ENCODE measurements around the gene OPRPN. TPM values are rescaled to one million over a fixed set of nuclear protein-coding genes. Genes with fewer than 3 reads are reported as not detected.

Gene OPRPN
- total RNA-seq, 1 donor from 2014 or later, result not detected

- peaks cover 4% of the 10 kb centered on the region for H3K9me3 Mint-ChIP-seq (ENCODE audit: unreplicated experiment)
- H3K27me3 Mint-ChIP-seq (ENCODE audit: unreplicated experiment), result no peaks in the 10 kb centered on the region
- DNase-seq, result no peak
- no peak overlapping the region for H3K4me3 Mint-ChIP-seq (ENCODE audit: unreplicated experiment)
- H3K4me1 Mint-ChIP-seq (ENCODE audit: low read depth, unreplicated experiment), result no peaks in the 10 kb centered on the region
- TF ChIP-seq CTCF (IDR thresholded peaks at IDR 0.05; ENCODE audit: partially characterized antibody, unreplicated experiment), result no peak
- no peak overlapping the region for H3K27ac Mint-ChIP-seq (ENCODE audit: unreplicated experiment)
- no peaks in the 10 kb centered on the region for H3K36me3 Mint-ChIP-seq (ENCODE audit: unreplicated experiment)
These were observed 51.5 kb downstream of the OPRPN start for GRCh38 chr4:70449220-70449619.

GRCh38 chr4:70452946-70453345, 55.2 kb downstream of the OPRPN start:
- H3K27me3 Mint-ChIP-seq (ENCODE audit: unreplicated experiment), result no peaks in the 10 kb centered on the region
- no peak for DNase-seq
- H3K27ac Mint-ChIP-seq (ENCODE audit: unreplicated experiment), result no peak overlapping the region
- no peaks in the 10 kb centered on the region for H3K4me1 Mint-ChIP-seq (ENCODE audit: low read depth, unreplicated experiment)
- no peak for TF ChIP-seq CTCF (IDR thresholded peaks at IDR 0.05; ENCODE audit: partially characterized antibody, unreplicated experiment)
- H3K9me3 Mint-ChIP-seq (ENCODE audit: unreplicated experiment), result peaks cover 4% of the 10 kb centered on the region
- H3K36me3 Mint-ChIP-seq (ENCODE audit: unreplicated experiment), result no peaks in the 10 kb centered on the region
- no peak overlapping the region for H3K4me3 Mint-ChIP-seq (ENCODE audit: unreplicated experiment)

Other genes starting within 250 kb of the OPRPN start
- not detected for gene PRR27, start 243.7 kb upstream of the OPRPN start, total RNA-seq (ENCODE audit: unreplicated experiment)
- not detected for gene ODAM, start 202.2 kb upstream of the OPRPN start, total RNA-seq (ENCODE audit: unreplicated experiment)
- gene FDCSP, start 171.8 kb upstream of the OPRPN start, total RNA-seq (ENCODE audit: unreplicated experiment), result not detected
- gene CSN3, start 155.3 kb upstream of the OPRPN start, total RNA-seq (ENCODE audit: unreplicated experiment), result not detected
- gene CABS1, start 63.0 kb upstream of the OPRPN start, total RNA-seq (ENCODE audit: unreplicated experiment), result not detected
- not detected for gene SMR3A, start 37.2 kb upstream of the OPRPN start, total RNA-seq (ENCODE audit: unreplicated experiment)
- not detected for gene SMR3B, start 14.8 kb upstream of the OPRPN start, total RNA-seq (ENCODE audit: unreplicated experiment)
- gene MUC7, start 74.3 kb downstream of the OPRPN start, total RNA-seq (ENCODE audit: unreplicated experiment), result not detected
- not detected for gene AMTN, start 120.6 kb downstream of the OPRPN start, total RNA-seq (ENCODE audit: unreplicated experiment)
- gene AMBN, start 194.3 kb downstream of the OPRPN start, total RNA-seq (ENCODE audit: unreplicated experiment), result not detected
- not detected for gene ENAM, start 230.8 kb downstream of the OPRPN start, total RNA-seq (ENCODE audit: unreplicated experiment)

Measured in glutamatergic neuron (in vitro differentiated cells).